ENCODE data around the gene PAIP1.

DNA sequence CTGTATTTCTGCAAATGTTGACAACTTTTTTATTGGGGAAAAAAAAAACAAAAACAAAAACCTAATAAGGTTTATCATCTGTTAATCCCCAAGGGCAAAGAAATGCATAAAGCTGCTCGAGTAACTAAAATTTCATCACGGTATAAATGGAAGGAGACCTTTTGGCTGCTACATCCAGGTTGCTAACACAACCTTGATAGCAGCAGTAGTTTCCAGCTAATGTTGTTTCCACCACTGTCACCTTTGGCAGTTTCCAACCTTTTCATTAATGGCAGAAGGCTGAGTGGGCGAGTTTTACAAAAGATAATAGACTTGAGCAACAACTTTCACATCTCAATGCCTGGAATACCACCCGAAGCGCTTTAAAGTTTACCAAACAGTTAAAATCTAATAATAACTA lies 8.5 kb downstream of the PAIP1 start:
- TF ChIP-seq CTCF (conservative IDR thresholded peaks at IDR 0.05 in 1 of 2, IDR thresholded peaks at IDR 0.05 in 1 of 2; ENCODE audit: extremely low read depth in 1 of 2, insufficient read depth in 1 of 2, low read depth in 1 of 2, low read length in 2 of 2) (no peak), EZH2 (IDR thresholded peaks at IDR 0.05; ENCODE audit: borderline replicate concordance, low read length) (no peak)
